ENCODE data around the gene SLC46A2.
A peak's percentile ranks its signal among the peaks of the same experiment; 100 is the strongest.

The SLC46A2 gene

DNA sequence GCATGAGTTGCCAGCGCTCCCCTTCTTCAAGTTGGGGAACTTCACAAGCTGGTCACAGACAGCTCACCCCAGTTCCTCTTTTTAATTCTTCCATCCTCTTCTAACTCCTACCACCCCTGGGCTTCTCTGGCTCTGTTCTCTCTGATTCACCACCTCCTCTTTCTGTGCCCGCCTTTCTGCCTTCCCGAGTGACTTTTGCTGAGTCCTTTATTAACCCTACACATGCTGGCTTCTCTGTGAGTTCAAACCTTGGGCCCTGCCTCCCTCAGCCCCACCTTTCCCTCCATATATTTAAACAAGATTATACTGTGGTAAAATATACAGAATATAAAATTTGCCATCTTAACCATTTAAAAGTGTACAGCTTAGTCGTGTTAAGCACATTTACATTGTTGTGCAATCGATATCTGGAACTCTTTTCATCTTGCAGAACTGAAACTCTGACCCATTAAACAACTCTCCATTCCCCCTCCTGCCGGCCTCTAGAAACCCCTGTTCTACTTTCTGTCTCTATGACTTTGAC lies 32.0 kb downstream of the SLC46A2 start:
- peak in 6 of 58 donors; percentile 12 to 43 (median 15) for DNase-seq

DNA sequence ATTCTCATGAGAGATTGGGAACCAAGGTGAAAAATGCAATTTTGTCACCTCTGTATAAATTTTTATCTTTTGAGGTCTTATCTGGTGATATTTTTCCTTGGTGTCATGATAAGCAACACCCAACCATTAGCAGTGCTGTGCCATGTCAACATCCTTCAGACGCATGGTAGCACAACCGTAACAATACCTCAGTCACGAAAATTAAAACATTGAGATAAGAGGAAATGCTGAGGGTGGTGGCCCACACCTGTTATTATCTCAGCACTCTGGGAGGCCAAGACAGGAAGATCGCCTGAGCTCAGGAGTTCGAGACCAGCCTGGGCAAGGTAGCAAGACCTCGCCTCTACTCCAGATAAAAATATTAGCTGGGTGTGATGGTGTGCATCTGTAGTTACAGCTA lies 32.7 kb downstream of the SLC46A2 start:
- no peak for DNase-seq

DNA sequence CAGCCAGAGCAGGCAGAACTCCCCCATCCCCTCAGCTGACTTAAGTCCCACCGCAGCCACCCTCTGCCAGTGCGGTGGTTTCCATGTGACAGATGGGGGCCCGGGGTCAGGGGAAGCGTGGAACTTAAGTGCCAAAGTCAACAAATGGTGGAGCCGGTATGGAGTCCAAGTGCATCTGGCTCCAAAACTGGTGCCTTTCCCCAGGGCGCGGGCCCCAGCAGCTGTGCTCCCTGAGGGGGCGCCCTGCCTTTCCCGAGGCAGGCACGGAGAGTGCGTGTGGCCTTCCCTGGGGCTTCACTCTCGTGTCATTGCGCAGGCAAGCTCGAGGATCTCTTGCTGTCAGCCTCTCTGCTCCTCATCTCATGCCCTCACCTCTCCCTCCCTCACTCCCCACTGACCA lies 33.8 kb downstream of the SLC46A2 start:
- DNase-seq, result no peak

DNA sequence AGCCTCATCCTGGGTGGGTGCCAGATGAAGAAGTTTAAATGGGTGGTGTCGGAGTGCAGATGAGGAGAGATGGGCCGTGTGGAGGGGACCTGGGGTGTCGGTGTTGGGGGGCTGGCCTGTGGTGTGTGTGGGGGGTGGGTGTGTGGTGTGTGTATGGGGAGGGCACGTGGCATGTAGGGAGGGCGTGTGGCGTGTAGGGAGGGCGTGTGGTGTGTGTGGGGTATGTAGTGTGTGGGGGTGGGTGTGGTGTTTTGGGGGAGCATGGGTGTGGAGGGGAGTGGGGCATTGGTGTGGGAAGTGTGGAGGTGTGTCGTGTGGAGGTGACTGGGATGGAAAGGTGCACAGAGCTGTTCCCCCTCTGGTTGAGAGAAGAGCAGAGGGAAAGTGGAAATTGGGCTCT lies 34.5 kb downstream of the SLC46A2 start:
- no peak for DNase-seq

DNA sequence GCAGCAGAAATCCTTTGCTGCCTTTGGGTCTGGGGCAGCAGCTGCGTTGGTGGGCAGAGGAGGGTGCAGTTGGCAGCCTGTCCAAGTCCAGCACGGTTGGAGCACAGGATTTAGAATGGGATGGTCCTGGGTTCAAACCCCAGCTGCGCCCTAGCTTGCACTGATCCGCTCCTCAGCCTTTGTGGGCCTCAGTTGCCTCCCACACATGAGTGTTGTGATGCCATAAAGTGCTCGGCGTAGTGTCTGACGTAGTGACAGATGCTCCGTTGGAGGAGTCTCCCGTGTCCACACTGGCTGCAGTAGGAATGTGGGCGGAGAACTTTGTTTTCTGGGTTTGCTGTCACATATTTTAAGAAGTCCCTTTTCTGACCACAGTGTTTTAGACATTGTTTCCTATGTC lies 36.0 kb downstream of the SLC46A2 start:
- peak in 5 of 58 donors; percentile 9 to 32 (median 20) for DNase-seq

DNA sequence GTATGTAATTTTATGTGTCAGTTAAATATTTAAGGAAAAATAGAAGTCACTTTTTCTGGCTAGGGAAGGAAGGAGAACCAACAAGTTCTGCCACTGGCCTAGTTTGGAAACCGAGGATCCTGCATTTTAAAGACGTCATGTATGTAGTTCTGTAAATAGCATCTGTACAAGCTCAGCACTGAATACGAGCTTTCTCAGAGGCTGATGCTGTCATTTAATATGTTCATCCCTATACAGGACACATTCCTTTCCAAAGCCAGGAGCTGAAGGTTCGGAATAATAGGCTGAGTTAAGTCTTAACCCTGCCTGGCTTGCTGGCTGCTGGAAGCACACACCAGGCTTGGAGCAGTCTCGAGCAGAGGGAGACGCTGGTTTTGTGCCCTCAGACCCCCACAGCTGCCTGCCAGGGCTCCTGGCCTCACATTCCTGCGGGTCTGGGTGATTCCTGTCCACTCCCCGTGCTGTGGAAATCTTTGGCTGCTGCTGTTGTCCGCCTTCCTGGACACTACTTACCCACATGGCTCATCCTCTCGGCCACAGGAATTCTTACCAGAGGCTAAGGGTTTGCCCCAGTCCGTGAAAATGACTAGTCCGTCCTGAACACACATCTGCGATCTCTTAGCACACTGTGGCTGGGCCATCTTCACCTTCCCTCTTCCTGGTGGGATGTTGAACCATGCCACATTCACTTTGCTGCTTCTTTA lies 36.6 kb downstream of the SLC46A2 start:
- DNase-seq, result peak in 1 of 58 donors; percentile 19

DNA sequence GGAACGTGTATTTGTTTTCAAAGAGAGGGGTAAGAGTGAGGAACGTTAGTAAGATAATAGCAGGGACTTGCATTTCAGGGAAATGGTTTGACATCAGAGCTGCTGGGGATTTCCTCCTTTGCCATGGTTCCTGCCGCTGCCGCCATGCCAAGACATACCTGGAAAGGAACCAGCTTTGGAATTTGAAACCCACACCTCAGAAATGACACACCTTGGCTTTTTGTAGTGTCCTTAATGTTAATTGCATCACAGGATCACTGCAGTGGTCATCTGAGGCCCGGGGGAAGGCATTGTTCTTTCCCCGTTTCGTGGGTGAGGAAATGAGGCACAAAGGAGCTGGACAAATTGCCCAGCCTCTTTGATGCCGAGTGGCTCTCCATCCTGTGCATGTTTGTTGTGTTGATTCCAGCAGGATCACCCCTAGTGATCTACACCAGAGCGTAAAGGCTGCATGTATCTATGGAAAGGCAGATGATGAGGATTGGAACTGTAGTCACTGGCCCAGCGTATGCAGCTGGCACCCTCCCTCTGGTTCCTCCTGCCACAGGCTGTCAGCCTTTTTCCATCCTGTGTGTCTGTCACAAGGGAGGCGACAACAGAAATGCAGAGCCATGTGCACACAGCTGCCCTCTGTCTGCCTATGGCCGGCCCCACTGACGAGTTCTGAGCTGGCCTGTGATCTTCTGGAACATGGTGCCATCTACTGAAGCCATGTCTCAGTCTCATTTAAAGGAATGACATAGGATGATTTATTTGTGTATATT lies 37.8 kb downstream of the SLC46A2 start:
- DNase-seq, result peak in 47 of 58 donors; percentile 16 to 84 (median 58)

DNA sequence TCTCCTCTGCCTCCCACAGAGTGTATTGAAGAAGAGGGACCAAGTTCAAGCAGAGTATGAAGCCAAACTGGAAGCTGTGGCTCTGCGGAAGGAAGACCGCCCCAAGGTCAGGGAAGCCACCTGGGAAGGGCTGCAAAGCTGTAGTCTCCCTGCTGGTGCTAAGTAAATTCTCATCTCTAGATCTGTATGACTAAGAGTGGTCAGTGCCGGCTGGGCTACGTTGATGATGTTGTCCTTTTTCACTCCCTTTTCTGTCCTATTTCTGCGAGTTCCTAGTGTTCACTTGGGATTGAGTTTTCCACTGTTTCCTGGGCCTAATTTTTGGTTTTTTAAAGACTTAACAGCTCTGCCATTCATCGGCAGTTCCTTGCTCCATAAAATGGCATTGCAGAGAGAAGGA lies 39.8 kb downstream of the SLC46A2 start:
- no peak for DNase-seq

DNA sequence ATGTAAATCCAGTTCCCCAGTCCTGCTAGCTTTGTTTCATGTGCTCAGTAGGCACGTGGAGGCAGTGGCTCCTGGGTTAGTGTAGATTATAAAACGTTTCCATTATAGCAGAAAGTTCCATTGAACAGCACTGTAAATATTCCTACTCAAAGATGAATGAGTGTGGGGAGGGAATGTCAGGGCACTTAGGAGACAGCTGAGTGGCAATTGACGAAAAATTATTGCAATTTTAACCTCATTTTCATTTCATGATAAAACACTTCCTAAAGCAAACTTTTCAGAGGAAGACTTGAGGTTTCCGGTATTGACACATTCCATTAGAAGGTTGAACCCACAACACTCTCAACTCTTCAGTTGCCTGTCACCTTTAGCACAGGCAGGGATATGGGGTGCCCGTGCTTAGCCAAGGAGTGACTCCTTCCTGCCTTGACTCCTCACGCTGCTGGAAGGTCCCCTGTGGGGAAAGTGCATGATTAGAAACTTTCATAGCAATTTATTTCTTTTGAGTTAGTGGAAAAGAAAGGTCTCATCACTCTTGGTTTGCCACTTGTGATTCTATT lies 41.2 kb downstream of the SLC46A2 start:
- no peak for DNase-seq

DNA sequence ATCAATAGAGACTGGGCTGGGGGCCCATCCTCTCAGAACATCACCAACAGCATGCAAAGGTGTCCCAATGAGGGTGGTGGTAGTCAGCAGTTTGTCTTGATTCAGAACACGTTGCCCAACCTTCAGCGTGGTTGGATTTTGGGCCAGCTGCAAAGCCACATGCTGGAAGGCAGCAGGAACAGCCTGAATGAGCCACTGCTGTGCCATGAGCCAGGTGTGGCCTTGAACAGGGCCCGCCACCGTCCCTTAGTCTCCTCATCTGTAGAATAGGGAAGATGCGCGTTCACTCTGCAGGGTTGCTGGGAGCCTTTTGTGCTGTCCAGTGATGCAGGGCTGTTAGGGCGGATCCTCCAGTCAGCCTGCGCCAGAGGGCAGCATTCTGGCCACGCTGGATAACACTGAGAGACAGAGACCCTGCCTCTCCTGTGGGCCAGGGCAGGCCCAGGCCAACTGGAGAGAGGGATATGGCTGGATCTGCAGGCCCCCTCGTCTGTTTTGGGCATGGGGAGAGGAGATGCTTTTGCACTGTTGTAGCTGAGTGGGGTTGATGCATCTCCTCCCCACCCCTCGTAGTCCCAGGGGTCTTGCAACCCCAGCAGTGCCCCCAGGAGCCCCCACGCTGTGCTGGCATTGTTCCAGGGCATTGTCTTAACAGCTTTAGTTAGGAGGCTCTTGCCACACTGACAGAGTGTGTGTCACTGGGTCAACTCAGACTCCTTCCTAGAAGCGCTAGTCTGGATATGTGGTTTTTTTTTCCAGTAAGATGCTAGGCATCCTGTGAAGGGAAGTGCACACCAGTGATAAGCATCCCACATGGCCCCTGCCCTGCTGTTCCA lies 42.1 kb downstream of the SLC46A2 start:
- DNase-seq, result no peak

DNA sequence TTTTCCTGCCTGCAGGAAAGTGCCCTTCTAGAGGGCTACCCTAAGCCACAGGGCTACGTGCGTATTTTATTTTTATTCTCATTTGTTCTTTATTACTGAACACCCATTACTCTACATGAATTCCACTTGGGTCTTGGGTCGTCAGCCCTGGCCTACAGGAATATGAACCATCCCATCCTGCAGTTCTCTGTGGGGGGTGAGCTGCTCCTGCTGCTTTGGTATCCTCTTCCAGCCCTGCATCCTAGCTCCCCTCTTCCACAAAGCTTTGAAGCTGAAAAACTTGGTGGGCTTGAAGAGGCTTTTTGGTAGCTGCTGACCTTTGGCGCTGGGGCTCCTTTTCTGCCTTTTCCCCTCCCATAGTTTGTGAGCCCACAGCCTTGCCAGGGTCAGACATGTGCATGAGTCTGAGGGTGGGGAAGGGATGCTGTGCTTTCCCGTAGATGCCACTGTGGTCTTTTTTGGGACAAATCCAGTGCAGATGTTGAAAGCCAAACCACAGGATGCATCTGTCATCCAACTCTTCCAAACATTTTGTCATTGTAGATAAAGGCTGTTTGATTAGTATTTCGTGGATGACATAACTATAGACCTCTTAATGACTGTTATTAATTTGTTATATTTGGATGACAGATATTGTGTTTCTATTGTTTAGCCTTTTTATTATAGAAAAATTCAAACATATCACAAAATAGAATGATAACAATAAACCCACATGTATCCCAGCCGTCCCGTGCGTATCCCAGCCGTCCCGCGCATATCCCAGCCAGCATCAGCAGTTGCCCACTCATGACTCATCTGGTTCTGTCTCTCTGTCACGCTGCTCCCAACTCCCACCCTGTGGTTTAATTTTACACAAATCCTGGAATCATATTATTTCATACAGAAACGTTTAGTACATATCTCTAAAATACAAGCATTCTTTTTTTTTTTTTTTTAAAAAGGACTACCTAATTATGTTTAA lies 43.9 kb downstream of the SLC46A2 start:
- peak in 22 of 58 donors; percentile 5 to 51 (median 31) for DNase-seq

DNA sequence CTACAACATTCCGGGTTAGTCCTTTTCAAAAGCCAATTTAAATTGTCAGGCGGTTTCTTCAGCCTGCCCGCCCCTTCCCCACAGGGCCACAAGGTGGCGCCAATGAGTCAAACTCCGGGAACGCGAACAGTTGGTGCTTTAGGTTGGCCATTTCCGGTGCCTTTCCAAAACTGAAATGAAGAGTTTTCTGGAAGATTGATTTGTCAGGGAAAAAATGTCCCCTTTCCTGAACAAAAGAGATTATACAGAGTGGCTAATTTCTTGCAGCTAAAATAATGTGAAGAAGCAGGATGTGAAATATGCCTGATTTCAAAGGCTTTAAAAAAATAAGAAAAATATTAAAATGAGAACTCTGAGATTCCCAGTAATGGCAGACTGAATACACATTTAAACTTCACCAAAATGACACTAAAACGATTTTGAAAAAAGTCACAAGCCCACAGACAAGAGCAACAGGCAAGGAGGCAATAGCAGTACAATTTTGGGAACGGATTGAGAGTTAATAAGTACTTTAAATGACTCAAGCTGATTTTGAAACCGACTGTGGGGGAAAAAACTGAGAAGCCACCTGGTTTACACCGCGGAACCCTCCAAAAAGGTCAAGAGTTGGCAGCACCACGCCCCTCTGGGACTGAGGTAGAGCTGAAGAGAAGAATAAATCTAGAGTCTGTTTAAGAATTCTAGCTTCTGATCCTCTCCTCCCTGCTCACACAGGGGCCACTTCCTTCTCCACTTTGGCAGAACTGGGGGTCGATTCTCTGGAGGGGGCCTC lies 45.7 kb downstream of the SLC46A2 start:
- DNase-seq, result peak in 48 of 58 donors; percentile 9 to 84 (median 46)

DNA sequence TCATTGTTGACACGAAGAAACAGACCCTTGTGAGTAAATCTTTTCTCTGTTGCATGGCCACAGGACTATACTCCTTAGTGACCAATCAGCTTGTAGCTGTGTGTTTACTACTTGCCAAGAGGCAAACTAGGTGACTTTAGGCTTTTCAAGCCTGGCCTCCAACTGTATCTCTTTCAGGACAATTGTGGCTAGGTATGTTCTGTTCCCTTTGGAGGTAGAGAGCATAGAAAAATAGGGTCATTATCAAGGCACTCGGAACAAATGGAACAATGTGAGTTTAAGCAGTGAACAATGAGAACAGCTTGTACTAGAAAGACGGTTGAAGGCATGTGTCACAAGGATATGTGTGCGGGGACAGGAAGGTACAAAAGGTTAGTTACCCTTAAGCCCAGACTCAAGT lies 48.1 kb downstream of the SLC46A2 start:
- no peak for DNase-seq

DNA sequence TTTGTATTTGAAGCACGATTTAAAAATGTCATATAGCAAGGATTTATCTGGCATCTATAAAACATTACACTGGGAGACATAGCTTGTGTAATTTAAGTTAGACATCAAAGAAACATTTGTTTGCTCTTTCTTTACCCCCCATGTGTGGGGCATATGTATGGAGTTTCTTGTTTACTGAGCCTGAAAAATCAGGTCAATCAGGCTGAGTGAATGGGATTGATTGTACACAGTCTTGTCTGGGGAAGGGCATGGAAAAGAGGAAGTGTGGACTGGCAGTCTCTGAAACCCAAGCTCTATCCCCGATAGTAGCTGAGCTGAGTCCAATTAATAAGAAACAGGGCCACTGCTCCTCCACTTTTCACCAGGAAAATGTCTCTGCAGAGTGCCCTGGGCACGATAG lies 49.4 kb downstream of the SLC46A2 start:
- DNase-seq, result peak in 7 of 58 donors; percentile 11 to 47 (median 13)

DNA sequence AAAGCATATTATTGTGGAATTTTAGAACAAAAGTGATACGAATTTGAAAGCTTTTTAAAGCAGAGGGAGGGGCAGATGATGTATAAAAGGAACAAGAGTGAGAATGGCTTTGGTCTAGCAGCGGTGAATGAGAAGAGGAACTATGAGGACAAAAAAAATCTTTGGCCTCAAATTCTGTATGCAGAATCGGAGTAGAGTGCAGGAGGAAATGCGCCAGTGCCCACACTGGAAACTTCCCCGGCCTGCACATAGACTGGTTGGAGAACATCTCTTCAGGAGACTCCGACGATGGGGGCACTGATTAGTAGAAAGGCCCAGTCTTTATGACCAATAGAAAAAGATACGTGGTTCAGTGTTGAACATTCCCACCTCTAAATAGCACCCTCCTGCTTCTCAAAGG lies 51.3 kb downstream of the SLC46A2 start:
- peak in 2 of 58 donors; percentile 3 to 20 for DNase-seq

DNA sequence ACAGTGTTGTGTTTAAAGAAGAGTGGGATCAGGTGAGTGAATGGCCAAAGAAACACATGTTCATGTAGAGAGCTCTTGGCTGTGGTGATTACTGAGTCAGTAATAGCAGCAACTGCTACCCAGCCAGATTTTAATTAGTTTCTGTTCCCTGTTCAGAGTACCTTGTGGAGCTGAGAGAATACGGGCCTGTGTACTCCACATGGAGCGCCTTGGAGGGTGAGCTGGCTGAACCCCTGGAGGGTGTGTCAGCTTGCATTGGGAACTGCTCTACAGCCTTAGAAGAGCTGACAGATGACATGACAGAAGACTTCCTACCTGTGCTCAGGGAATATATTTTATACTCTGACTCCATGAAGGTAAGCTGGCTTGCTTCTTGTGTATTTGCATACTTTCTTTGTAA lies 52.3 kb downstream of the SLC46A2 start:
- DNase-seq, result no peak

DNA sequence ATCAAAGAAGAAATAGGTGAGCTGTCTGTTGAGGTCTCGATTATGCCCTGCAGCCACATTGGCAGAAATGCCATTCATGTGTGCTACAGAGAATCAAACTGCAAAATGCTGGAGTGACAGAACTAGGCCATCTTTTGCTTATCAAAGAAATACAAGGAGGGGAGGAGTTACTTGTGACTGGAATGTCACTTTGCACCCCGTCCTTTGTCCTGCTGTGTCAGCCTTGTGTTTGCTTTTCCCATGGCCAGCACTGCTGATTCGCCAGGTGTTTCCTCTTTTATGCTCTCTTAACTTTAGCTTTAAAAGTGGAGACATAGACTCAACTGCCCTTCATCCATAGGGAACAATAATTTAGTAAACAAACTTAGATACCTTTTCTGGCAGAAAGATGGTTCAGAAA lies 54.3 kb downstream of the SLC46A2 start:
- DNase-seq, result no peak

DNA sequence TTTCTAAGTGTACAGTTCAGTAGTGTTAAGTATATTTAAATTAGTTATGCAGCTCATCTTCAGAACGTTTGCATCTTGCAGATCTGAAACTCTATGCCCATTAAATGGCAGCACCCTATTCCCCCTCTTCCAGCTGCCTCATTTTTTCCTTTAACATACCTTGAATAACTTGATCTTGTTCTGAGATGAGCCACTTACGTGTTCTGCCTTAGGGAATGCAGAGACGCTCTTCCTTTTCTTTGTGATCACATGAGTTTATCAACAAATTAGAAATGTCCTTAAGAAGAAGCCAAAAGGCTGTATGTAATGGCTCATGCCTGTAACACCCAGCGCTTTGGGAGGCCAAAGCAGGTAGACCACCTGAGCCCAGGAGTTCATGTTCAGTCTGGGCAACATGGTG lies 57.6 kb downstream of the SLC46A2 start:
- no peak for DNase-seq

DNA sequence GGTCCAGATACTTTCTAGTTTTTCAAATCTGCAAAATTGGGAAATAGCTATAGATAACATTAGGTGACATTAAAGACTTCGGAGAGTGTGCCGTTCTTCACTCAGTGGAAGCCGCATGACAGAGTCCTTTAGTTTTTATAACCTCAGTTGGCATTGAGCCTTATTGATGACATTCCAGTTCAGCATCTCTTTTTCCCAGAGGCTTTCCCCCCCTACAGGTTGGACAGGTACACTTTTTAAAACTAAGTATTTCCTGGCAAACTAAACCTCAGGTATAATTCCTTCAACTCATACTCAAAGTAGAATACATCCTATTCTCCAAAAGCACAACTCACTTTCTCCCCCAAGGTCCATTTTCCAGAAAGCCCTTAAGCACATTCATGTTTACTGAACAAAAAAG lies 58.7 kb downstream of the SLC46A2 start:
- DNase-seq, result no peak

Measured in anterior cingulate cortex (tissue), 58 donors.